ENCODE data around the gene INTS1.

DNA sequence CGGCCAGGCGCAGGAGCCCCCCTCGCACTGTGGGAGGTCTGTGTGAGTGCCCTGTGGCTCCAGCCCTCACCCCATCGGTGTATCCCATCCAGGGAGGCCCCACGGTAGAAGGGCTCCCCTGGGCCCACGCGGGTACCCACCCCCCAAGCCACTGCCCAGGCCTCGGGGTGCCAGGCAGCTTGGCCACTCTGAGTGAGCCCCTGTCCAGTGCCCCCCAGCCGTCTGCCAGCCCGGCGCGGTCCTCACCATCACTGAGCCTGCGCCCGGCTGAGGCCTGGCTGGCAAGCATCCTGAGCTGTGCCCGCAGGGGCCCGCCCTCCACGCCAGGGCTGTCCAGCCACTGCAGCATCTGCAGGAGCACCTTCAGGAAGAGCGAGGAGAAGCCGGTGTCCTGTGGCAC lies 25.7 kb downstream of the INTS1 start:
- TF ChIP-seq POLR2A (IDR thresholded peaks at IDR 0.05) = no peak
- TF ChIP-seq, protein P1, sequence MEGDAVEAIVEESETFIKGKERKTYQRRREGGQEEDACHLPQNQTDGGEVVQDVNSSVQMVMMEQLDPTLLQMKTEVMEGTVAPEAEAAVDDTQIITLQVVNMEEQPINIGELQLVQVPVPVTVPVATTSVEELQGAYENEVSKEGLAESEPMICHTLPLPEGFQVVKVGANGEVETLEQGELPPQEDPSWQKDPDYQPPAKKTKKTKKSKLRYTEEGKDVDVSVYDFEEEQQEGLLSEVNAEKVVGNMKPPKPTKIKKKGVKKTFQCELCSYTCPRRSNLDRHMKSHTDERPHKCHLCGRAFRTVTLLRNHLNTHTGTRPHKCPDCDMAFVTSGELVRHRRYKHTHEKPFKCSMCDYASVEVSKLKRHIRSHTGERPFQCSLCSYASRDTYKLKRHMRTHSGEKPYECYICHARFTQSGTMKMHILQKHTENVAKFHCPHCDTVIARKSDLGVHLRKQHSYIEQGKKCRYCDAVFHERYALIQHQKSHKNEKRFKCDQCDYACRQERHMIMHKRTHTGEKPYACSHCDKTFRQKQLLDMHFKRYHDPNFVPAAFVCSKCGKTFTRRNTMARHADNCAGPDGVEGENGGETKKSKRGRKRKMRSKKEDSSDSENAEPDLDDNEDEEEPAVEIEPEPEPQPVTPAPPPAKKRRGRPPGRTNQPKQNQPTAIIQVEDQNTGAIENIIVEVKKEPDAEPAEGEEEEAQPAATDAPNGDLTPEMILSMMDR (IDR thresholded peaks at IDR 0.05 in 4 of 5, conservative IDR thresholded peaks at IDR 0.05 in 1 of 5) = no peak

Data from gastrocnemius medialis (tissue), 4 donors.